OCI-LY1 (cell line): ENCODE data around the gene ANKRD55.

ENCODE experiments used
- H2AFZ ChIP-seq: fragments of 200-600 bp; sonication (generic), shearing (Covaris generic); 2 replicates; pipeline ENCODE4 v1.6.0; 2014; ENCODE audit warnings: antibody characterized with exemption, mild to moderate bottlenecking, low read length
- H3F3A ChIP-seq: fragments of 200-600 bp; sonication (generic), shearing (Covaris generic); 2 replicates; pipeline ENCODE4 v1.6.0; 2014; ENCODE audit warnings: mild to moderate bottlenecking, antibody characterized with exemption, low read length, moderate library complexity; ENCODE audit not compliant: insufficient read depth
- H3K27ac ChIP-seq: fragments of 200-600 bp; sonication (generic); 2 replicates; pipeline ENCODE4 v1.5.1; 2014; ENCODE audit warnings: low read length, mixed run types, mild to moderate bottlenecking, low read depth; ENCODE audit not compliant: poor library complexity, severe bottlenecking
- H3K27me3 ChIP-seq: fragments of 200-600 bp; sonication (generic); 2 replicates; pipeline ENCODE4 v1.6.0; 2014; ENCODE audit warnings: antibody characterized with exemption, mild to moderate bottlenecking, low read length, moderate library complexity; ENCODE audit not compliant: insufficient read depth
- H3K36me3 ChIP-seq: fragments of 200-600 bp; sonication (generic); 2 replicates; pipeline ENCODE4 v1.6.1; 2014; ENCODE audit warnings: mild to moderate bottlenecking, antibody characterized with exemption, low read length, moderate library complexity, mixed read lengths; ENCODE audit not compliant: insufficient read depth
- H3K4me1 ChIP-seq: fragments of 200-600 bp; sonication (generic); 2 replicates; pipeline ENCODE4 v1.5.1; 2014; ENCODE audit warnings: mild to moderate bottlenecking, low read length, moderate library complexity; ENCODE audit not compliant: insufficient read depth, severe bottlenecking
- H3K4me2 ChIP-seq: fragments of 200-600 bp; sonication (generic), shearing (Covaris generic); 2 replicates; pipeline ENCODE4 v1.6.1; 2014; ENCODE audit warnings: low read length
- H3K4me3 ChIP-seq: fragments of 200-600 bp; sonication (generic); 2 replicates; pipeline ENCODE4 v1.5.1; 2014; ENCODE audit warnings: low read length, low read depth, mild to moderate bottlenecking, mixed read lengths; ENCODE audit not compliant: poor library complexity, severe bottlenecking
- H3K79me2 ChIP-seq: fragments of 200-600 bp; shearing (Covaris generic); 2 replicates; pipeline ENCODE4 v1.6.1; 2016; ENCODE audit warnings: mixed run types, low read length, mixed read lengths; ENCODE audit not compliant: insufficient read depth
- H3K9ac ChIP-seq: fragments of 200-600 bp; sonication (generic), shearing (Covaris generic); 2 replicates; pipeline ENCODE4 v1.6.1; 2014; ENCODE audit warnings: mild to moderate bottlenecking, low read length, mixed read lengths
- H3K9me2 ChIP-seq: fragments of 200-600 bp; sonication (generic), shearing (Covaris generic); 2 replicates; pipeline ENCODE4 v1.6.1; 2014; ENCODE audit warnings: low read depth, mild to moderate bottlenecking, low read length, mixed read lengths
- H3K9me3 ChIP-seq: fragments of 200-600 bp; shearing (Covaris generic); 2 replicates; pipeline ENCODE4 v1.6.1; 2014; ENCODE audit warnings: low read length, mixed read lengths
- H4K20me1 ChIP-seq: fragments of 200-600 bp; sonication (generic), shearing (Covaris generic); 2 replicates; pipeline ENCODE4 v1.6.0; 2016; ENCODE audit warnings: mild to moderate bottlenecking, low read length; ENCODE audit not compliant: insufficient read depth
- CTCF ChIP-seq: fragments of 200-600 bp; sonication (generic), shearing (Covaris generic); IDR thresholded peaks from 2 replicates; pipeline ENCODE4 v1.5.1; 2017; ENCODE audit warnings: mild to moderate bottlenecking, antibody characterized with exemption, low read length, moderate library complexity, mixed read lengths
- EZH2 ChIP-seq: fragments of 200-600 bp; sonication (generic), shearing (Covaris generic); IDR thresholded peaks from 2 replicates; pipeline ENCODE4 v1.8.0; 2017; ENCODE audit warnings: borderline replicate concordance, mixed run types, mild to moderate bottlenecking, antibody characterized with exemption, low read length, moderate library complexity, mixed read lengths

Gene ANKRD55

DNA sequence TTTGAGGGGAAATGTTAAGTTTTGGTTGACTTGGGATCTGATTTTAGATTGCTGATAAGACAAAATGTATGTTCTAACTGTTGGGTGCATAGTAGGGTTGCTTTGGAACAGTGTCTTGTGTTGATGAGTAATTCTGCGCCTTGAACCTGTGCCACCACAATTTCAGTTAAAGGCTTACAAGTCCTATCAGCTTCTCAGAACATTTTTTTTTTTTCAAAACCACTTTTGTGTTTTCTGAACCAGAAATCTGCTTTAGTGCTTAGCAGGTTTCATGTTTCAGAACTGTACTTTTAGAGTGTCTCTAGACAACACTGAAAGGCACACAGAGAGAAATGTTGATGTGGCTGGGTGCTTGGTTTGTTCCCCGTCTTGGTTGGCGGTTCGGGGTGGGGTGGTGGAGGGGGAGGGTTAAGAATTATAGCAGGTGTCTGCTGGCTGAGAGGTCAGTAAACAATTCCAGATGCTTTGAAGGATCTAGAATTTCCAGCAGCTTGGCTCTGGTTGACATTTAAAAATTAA, 84.6 kb downstream of the ANKRD55 start:
- Histone ChIP-seq H3K27ac (no peak overlapping the region), H3F3A (no peaks in the 10 kb centered on the region), H3K4me2 (no peak overlapping the region), H4K20me1 (no peaks in the 10 kb centered on the region), H3K9me2 (no peaks in the 10 kb centered on the region), H3K36me3 (no peaks in the 10 kb centered on the region), H3K4me3 (no peak overlapping the region), H3K27me3 (no peaks in the 10 kb centered on the region), H3K4me1 (no peaks in the 10 kb centered on the region), H3K9ac (no peak overlapping the region), H3K79me2 (no peaks in the 10 kb centered on the region), H2AFZ (no peak overlapping the region), H3K9me3 (no peaks in the 10 kb centered on the region)
- TF ChIP-seq EZH2 = no peak
- no peak for TF ChIP-seq CTCF

DNA sequence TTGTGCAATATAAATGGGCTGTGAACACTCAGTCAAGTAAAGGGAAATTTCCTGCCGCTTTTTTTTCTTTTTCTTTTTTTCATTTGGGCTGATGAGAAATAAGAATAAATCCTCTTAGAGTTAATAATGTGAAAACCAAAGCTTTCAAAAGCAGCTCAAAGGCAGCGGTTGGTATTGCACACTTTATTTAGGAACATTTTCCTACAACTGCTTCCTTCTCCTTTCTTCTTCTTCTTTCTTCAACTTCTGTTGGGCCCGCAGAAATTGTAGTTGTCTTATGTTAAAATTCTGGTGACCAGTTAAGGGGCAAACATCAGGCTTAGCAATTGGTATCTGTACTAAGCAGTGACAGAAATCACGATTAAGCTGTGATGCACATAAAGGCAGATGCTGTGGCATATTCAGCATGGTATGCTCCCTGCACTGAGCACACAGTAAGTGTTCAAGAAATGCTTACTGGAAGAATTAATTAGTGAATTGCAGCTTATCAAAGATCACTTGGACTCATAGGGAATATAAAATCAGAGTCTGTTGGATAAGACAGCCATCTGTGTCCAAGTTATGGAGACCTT, 85.4 kb downstream of the ANKRD55 start:
- H3F3A ChIP-seq = no peaks in the 10 kb centered on the region
- no peak overlapping the region for H3K27ac ChIP-seq
- TF ChIP-seq EZH2 (no peak), CTCF (no peak)
- H2AFZ ChIP-seq = no peak overlapping the region
- H3K27me3 ChIP-seq = no peaks in the 10 kb centered on the region
- no peak overlapping the region for H3K9ac ChIP-seq
- no peaks in the 10 kb centered on the region for H3K9me2 ChIP-seq
- no peaks in the 10 kb centered on the region for H3K36me3 ChIP-seq
- H3K79me2 ChIP-seq = no peaks in the 10 kb centered on the region
- H4K20me1 ChIP-seq = no peaks in the 10 kb centered on the region
- H3K4me3 ChIP-seq = no peak overlapping the region
- no peaks in the 10 kb centered on the region for H3K4me1 ChIP-seq
- no peaks in the 10 kb centered on the region for H3K9me3 ChIP-seq
- H3K4me2 ChIP-seq = no peak overlapping the region

GRCh38 chr5:56147106-56147505, 86.0 kb downstream of the ANKRD55 start:
- no peaks in the 10 kb centered on the region for H3K4me1 ChIP-seq
- no peaks in the 10 kb centered on the region for H4K20me1 ChIP-seq
- TF ChIP-seq EZH2 (no peak), CTCF (no peak)
- no peak overlapping the region for H3K4me3 ChIP-seq
- no peak overlapping the region for H3K27ac ChIP-seq
- H3K27me3 ChIP-seq = no peaks in the 10 kb centered on the region
- H3K36me3 ChIP-seq = no peaks in the 10 kb centered on the region
- no peak overlapping the region for H2AFZ ChIP-seq
- no peaks in the 10 kb centered on the region for H3K79me2 ChIP-seq
- no peak overlapping the region for H3K9ac ChIP-seq
- no peaks in the 10 kb centered on the region for H3K9me2 ChIP-seq
- H3F3A ChIP-seq = no peaks in the 10 kb centered on the region
- no peaks in the 10 kb centered on the region for H3K9me3 ChIP-seq
- H3K4me2 ChIP-seq = no peak overlapping the region
